GM04503 (cell line): ENCODE results near the gene NOP16.

Experiments used
- DNase-seq: peaks from one replicate; pipeline ENCODE4 v3.0.0-alpha.2; 2012; ENCODE audit warnings: low read depth

Gene NOP16

GRCh38 chr5:176388444-176389134 lies at the start of gene NOP16, which contains the start of gene HIGD2A:
Gene NOP16, minus strand, starts transcription at chr5:176388598. Its CDS starts 59 bp downstream, at chr5:176388539.
Gene HIGD2A, plus strand, starts transcription at chr5:176388751. Its CDS starts 69 bp downstream, at chr5:176388820.
- peak; percentile 93 for DNase-seq

GRCh38 chr5:176436656-176437055 lies 48.3 kb upstream of the NOP16 start:
- no peak for DNase-seq

DNA sequence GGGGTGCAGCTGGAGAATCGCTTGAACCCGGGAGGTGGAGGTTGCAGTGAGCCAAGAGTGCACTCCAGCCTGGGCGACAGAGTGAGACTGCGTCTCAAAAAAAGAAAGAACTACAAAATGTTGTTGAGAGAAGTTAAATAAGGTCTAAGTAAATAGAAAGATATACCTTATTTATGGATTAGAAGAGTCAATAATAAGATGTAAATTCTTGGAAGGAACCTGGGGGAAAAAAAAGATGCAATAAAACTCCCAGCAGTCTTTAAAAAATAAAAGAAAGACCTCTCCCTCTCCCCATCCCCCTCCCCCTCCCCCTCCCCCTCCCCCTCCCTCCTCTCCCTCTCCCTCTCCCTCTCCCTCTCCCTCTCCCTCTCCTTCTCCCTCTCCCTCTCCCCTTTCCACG lies 44.3 kb upstream of the NOP16 start:
- DNase-seq = no peak

DNA sequence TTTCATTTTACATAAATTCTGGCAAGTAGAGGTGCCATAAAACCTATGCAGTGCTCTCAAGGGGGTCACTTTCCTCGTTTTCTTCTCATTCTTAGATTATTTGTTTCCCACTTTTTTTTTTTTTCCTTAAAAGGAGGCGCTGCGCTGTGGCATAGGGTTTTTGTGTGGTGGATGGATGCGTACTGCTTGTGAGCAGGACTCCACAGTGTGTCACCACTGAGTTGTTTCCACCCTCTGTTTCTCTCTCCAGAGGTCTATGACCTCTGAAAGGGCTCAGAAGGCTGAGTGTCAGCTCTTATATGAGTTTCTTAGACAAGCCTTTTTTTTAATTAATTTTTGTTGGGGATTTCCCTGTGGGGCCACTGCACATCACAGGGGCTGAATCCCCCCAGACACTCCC lies 41.6 kb upstream of the NOP16 start:
- DNase-seq = no peak

DNA sequence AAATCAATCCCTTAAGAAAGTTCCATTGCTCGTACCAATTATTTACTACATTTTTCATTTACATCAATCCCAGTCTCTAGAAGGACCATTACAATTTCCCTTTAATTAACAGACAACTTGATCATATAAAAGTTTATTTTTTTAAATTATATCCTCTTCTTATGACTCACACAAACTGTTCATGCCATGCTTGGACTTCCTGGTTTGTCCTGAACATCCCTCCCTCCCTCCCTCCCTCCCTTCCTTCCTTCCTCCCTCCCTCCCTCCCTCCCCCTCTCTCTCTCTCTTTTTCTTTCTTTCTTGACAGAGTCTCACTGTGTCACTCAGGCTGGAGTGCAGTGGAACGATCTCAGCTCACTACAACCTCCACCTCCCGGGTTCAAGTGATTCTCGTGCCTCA lies 39.6 kb upstream of the NOP16 start:
- DNase-seq = no peak

DNA sequence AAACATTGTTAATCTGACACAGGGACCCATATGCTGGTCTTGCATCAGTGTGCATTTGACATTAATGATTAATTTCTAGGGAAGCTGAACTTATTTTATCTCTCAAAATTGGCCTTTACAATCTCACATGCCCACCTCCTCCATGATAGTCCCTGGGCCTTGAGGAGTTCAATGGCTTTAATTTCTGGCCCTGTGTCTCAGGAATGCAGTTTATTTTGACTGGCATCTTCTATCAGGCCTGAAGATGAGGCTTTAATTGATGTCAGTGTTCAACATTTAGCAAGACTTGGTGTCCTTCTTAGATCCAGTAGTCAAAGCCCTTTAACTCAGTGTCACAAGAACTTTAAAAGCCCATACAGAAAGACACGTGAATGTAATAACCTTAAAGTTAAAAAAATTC lies 38.5 kb upstream of the NOP16 start:
- no peak for DNase-seq

DNA sequence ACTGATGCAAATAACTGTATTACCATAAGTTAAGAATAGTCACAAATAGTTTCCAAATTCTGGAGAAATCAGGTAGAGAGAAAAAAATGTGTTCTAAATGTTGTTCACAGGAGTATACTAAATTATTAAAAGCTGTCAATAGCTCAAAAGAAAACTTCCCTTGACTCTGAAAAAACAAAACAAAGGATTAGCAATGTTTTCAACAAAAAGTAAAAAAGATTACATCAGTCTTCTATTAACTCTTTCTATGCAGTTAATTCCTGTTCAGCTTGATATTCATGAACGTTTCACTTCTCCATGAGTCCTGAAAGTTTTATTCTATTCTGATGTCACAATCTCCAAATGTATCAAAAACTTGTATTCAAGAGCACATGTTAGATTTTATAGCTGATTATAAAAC lies 37.4 kb upstream of the NOP16 start:
- no peak for DNase-seq

DNA sequence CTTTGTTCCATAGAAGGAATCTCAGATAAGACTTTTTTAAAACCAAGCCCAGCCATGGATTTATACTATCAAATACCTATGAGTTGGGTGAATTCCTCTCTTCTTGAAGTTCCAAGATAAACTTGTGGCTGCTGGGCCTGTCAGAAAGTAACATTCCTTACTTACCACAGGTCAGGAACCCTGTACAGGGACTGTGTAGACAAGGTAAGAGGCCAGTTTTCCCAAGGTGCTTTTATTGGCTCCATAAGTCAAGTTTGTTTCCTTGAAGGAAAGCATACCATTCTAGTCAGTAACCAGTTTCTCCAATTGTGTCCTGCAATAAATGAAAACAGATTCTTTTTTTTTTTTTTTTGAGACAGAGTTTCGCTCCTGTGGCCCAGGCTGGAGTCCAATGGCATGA lies 36.7 kb upstream of the NOP16 start:
- no peak for DNase-seq

DNA sequence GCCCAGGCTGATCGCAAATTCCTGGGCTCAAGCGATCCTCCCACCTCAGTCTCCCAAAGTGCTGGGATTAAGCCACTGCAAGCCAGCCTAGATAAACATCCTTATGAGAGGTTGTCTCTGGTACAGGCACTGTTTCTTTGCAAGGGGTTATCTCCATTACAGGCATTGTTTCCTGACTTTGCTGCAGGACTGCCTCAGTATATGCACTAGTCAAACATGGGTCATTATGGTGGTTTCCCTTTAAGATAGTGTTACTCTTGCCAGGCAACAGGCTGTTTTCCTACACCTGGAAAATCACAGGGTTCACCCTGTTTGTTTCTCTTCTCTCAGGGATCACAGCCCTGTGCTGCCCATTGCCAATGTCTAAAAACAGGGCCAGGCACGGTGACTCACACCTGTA lies 35.8 kb upstream of the NOP16 start:
- no peak for DNase-seq

- no peak for DNase-seq
Observed at GRCh38 chr5:176420972-176421544, 32.7 kb upstream of the NOP16 start.

GRCh38 chr5:176420086-176420485 lies 31.7 kb upstream of the NOP16 start:
- DNase-seq = no peak

DNA sequence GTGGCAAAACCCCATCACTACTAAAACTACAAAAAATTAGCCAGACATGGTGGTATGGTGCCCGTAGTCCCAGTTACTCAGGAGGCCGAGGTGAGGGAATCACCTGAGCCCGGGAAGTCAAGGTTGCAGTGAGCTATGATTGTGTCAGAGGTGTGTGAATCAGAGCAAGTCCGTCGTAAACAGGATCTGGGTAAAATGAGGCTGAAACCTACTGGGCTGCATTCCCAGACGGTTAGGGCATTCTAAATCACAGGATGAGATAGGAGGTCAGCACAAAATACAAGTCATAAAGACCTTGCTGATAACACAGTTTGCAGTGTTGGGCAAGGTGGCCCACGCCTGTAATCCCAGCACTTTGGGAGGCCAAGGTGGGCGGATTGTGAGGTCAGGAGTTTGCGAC lies 29.9 kb upstream of the NOP16 start:
- DNase-seq = no peak

- no peak for DNase-seq
Observed at GRCh38 chr5:176416965-176417364, 28.6 kb upstream of the NOP16 start.

DNA sequence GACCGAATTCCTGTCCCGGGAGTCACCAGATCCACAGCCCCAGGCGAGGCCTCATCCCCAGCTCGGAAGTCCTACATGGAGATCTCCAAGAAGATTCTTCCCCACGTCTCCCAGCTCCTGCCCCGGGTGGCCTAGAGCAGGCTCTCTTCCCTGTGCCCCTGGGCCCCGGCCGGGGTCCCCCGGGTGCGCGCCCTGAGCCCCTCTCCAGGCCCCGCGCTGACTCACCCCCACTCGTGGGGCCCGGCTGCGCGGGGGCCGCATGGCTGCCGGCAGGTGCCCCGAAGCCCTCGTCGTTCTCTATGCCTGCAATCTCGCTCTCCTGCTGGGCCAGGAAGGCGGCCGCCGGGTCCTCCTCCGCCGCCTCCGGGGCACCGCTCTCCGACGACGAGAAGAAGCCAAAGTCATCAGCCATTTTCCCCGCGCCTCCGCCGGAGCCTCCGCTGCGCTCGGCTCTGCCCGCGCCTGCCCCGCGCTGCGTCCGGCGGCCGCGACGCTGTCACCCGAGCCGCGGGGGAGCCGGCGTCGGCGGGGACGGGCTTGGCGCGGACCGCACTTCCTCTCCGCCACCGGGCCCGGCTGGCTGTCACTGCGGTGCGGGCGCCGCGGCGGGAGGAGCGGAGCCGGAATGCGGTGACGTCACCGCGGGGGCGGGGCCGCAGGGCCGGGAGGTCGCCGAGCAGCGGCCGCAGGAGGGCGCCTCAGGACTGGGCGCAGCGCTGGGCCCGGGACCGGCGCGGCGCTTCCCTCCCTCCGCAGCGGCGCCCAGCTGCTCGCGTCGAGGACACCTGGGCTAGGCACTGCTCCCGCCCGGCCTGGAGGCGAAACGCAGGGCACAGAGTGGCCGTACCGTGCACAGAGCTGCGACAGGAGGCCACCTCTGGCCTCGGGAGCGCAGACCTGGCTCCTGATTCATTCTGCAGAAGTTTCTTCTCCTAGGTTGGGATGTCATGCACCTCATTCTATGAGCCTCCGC lies 27.8 kb upstream of the NOP16 start, which contains the start of gene CLTB:
CLTB (minus strand) TSS at position 588 of the 973 bp plus-strand sequence; CDS start at position 412, 176 bp downstream.
- DNase-seq = no peak

DNA sequence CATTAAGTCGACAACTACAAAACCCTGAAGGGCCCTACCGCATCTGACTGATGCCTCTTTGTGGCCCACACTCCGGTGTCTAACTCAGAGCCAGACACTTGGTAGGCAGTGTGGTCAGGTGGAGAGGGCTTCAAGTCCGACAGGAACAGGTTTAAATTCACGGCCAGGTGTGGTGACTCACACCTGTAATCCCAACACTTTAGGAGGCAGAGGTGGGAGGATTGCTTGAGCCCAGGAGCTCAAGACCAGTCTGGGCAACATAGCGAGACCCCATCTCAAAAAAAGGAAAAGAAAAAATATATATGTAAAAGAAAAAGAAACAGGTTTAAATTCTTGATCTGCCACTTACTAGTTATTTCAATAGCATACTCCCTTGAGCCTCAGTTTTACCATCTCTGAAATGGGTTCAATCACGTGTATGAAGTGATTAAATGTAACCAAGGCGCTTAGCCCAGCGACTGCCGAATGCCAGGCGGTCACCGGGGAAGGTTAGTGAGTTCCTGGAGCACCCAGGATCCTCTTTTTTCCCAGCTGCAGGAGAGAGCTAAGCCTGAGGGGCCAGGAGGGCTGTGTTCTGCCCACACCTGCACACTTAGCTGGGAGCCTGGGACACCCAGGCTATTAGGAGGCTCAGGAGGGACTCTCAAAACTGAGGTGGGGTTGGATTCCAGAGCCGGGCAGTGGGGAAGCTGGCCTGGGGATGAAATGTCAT lies 27.0 kb upstream of the NOP16 start:
- no peak for DNase-seq

DNA sequence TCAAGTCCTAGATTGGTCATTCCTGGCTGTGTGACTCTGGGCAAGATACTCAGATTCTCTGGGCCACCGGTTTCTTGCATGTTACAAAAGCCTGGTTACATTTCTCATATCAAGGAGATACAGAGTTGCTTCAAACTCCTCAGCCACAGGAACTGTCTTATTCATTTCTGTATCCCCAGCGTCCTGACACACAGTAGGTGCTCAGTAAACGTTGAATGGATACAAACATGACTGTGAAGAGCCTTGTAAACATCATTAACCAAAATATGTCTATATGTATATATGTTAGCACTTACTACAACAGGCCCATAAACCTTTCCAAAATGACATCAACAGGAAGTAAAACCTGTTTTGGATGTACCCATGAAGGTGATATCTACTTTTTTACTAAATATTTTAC lies 26.3 kb upstream of the NOP16 start:
- DNase-seq = no peak

DNA sequence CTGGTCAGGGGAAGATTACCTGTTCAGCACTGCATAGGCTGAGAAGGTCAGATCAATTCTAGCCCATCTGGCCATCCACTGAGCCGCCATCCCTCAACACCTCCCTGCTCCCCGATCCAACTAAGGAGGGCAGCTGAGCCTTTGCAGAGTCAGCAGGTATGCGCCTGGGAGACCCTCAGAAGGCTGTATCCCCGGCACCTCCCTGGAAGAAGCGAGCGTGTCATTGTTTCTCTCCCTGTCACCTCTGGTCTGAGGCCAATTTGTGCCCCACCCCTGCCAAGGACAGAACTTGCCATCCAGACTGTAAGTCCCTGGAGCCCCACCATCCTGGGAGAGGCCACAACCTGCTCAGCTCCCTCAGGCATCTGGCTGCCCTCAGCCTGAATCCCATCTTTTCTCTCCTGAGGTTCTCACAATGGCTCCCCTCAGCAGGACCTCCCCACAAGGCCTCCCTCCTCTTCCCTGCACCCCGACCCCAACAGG lies 25.4 kb upstream of the NOP16 start:
- DNase-seq = no peak

- DNase-seq = no peak
Observed at GRCh38 chr5:176413255-176413565, 24.8 kb upstream of the NOP16 start.

DNA sequence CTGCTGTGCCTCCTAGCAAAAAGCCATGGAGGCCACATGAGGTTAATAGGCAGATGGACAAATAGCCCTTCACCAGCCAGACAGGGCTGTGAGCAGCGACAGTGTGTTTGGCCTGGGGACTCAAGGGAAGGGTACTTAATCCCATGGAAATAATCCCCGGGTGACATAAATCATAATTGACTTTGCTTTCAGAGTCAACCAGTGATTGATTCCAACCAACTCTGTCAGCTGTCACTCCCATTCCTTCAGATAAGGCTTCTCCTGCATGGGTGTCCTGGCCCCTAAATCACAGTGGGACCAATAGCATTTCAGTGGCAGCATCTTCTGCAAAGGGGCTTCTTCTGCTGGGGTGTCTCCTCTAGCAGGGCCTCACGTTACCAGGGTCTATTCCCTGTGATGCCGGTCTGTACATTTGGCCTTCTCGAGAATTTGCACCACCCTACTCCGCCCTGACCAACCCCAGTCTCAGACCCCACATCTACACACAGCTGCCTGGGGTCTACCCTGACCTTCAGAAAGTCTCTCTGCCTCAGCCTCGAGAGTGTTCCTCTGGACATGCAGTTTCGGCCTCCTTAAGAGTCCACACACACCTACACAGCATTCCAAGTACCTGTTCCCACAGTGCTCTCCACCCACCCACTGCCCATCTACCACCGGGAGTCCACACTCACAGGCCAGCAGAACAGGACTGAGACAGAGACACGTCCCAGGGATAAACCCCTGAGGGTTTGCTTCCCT lies 24.3 kb upstream of the NOP16 start:
- DNase-seq = no peak

GRCh38 chr5:176410486-176411180 lies 22.2 kb upstream of the NOP16 start:
- no peak for DNase-seq

DNA sequence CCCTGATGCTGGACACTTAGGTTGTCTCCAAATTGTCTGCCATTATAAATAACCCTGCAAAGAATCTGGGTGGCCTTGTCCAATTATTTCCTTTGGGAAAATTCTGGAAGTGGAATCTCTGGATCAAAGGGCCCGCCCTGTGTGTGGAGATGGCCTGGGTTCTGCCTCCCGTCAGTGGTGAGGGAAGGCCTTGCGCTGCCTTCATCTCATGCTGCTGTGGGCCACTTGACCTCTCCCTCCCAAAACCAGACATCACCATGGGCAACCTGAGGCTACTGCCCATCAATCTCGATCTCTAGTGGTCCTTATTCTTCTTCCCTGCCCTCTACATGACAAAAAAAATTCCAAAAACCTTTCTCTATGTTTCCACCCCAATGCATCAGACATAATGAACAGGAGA lies 21.4 kb upstream of the NOP16 start:
- no peak for DNase-seq
